Measurements from ENCODE around the gene HIBCH.
"Not testable (repeated sequence)": the region's sequence is repeated elsewhere in the genome, so short reads cannot be mapped to it uniquely, and the experiment has no call there.

Gene HIBCH

DNA sequence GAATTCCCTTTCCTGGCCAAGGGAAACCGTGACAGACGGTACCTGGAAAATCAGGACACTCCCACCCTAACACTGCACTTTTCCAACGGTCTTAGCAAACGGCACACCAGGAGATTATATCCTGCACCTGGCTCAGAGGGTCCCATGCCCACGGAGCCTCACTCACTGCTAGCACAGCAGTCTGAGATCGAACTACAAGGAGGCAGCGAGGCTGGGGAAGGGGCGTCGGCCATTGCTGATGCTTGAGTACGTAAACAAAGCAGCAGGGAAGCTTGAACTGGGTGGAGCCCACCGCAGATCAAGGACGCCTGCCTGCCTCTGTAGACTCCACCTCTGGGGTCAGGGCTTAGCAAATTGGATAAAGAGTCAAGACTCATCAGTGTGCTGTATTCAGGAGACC, 95.6 kb downstream of the HIBCH start:
- not testable (repeated sequence) for DNase-seq

DNA sequence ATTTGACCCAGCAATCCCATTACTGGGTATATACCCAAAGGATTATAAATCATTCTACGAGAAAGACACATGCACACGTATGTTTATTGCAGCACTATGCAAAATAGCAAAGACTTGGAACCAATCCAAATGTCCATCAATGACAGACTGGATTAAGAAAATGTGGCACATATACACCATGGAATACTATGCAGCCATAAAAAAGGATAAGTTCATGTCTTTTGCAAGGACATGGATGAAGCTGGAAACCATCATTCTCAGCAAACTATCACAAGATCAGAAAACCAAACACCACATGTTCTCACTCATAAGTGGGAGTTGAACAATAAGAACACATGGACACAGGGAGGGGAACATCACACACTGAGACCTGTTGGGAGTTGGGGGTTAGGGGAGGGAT, 96.9 kb downstream of the HIBCH start:
- DNase-seq: not testable (repeated sequence)

DNA sequence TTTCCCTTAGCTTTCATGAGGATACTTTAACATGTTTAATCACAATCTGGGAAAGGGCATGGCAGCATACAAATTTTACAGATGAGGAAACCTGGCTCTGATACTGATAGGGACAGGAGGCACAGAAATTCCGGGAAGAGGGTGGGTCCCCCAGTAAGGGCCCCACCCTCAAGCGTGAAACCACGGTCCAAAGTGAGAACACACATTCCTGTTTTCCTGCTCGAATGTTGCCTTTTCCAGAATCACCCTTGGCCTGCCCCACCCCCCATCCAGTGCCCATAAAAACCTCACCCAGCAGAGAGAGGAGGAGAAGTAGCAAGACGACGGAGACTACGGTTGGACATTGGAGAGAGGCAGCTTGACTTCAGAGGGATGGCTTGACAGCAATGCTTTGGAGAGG, 98.2 kb downstream of the HIBCH start:
- DNase-seq: no peak

DNA sequence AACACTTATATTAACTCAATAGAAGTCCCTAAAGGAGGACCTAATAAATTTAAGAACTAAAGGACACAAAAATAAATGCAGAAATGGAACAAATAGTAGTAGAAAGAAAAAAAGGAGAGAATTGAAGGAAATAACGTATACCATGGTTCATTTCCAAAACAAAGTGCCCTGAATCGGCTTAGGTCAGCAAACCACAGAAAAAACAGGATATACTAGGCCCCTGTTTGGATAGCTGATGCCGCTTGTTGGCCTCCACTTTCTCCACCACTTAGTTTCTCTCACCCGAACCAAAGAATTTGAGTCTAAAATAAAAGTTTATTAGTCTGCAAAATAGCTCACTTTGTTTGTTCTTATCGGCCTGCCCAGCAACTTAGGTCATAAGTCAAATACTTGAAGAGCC, 100.4 kb downstream of the HIBCH start:
- DNase-seq: no peak

DNA sequence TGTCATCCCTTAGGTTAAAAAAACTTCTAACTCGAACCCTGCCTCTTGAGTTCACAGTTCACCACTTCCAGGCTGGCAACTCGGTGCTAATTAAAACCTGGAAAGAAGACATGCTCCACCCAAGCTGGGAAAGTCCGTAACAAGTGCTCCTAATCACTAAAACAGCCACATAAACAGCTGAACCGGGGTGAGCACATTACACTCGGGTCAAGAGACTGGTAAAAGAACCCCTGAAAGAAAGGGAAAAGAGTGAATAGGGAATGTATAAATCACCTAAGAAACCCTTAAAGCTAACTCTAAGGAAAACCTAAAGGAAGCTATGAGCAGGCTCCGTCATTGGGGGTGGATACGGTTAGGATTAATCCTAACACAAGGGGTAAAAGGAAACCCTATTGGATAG, 102.0 kb downstream of the HIBCH start:
- no peak for DNase-seq

DNA sequence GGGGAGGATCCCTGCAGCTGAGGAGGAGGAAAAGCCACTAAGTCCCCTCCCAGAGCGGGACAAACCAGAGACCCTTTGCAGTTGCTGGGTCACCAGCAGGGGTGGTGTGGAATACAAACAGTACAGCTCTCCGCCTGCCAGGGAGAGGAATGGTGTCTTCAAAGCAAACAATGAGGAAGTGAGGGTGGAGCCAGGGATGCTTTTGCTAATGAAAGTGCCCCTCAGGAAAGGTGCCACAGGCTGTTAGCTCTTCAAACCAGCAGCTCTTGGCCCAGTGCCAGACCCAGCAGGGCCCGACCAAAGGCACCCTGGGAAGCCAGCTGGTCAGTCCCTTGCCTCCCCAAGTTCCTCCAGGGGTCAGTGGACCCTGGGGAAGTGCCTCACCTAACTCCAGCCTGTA, 102.8 kb downstream of the HIBCH start:
- no peak for DNase-seq

DNA sequence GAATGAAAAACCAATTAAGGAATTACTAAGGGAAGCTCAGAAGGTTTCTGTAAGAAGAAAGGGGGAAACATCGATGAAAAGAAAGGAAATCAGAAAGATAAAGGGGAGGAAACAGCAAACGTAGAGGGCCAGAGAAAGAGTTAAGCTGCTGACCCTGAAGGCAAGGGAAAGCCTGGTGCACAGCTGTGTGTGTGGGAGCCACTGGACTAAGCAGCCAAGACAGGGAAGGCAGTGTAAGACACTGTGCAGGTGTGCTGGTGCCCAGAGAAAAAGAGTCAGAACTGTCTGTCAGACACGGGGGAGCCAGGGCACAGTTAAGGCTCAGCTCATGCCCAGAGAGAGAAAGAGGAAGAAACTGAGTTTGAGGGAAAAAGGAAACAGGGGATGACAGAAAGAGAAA, 104.0 kb downstream of the HIBCH start:
- no peak for DNase-seq

DNA sequence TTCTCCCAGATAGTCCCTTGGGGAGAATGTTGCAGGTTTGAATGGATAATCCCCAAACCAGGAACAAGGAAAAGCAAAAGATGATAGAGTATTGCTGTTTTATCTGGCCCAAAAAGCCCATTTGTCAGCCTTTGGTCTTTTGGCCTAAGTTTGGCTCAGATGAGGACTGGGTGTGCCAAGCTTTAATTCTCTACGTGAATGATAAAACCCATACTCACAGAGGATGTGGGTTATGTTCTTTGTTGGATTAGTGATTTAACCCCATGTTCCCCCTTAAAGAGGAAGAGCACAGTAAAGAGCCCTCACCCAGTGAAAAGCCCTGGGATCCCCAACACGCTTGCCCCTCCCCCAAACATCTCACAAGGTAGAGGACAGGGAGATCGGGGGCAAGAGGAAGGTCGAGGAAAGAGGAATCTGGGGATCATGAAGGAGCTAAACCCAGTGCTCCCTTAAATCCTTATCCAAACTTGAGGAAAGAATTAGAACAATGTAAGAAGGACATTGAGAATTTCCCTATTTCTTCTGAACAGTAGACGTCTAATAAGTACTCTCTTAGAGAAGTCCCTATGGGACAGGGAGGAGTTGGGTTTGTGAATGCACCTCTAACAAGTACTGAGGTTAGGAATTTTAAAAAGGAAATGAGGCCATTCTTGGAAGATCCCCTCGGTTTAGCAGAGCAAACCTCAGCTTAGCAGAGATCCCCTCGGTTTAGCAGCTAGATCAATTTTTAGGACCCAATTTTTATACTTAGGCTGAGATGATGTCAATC, 105.0 kb downstream of the HIBCH start:
- no peak for DNase-seq

DNA sequence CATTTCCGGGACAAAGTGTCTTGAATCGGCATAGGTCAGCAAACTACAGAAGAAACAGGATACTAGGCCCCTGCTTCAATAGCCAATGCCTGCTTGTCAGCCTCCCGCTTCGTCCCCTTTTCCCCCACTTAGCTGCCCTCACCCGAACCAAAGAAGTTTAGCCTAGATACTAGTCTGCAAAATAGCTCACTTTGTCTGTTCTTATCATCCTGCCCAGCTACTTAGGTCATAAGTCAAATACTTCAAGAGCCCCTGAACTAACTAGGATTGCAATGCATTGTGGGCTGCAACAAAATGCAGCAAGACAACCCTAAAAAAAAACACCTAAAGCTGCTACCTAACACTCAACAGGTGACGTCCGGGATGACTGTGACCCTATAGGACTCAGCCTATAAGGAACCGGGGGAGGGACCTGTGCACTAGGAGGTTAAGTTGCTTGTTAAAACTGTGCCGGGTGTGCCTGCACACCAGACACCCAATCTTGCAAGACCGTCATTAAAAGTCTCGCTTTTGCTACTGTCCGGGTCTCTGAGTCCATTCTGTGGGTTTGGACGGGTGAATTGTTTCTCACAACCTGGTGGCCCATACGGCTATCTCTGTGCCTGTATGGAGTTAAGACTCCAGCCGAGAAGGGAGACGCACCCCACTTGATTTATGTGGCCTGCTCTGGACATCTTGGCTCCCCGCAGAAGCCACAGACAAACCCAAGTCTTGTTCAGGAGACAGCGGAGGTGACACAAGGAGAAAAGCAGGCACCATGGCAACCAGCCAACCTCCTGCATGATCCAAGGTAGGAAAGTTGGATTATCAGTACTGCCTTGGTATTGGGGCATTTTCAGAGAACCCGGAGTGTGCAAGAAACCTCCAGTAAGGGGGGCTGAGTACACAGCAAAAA, 105.9 kb downstream of the HIBCH start:
- DNase-seq: no peak

DNA sequence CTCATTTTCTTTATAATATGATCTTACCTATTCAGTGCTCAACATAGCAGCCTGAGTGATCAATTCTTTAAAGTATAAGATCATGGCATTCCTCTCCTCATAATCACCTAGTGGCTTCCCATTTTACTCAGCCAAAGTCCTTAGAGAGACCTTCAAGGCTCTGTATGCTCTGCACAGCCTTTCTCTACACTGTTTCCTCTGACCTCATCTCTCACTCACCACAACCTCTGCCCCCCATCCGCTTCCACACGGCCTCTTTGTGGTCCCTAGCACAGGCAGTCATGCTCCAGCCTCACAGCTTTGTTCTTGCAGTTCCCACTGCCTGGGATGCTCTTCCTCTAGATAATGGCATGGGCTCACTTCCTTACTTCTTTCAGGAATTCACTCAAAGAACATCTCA, 109.2 kb downstream of the HIBCH start:
- no peak for DNase-seq

DNA sequence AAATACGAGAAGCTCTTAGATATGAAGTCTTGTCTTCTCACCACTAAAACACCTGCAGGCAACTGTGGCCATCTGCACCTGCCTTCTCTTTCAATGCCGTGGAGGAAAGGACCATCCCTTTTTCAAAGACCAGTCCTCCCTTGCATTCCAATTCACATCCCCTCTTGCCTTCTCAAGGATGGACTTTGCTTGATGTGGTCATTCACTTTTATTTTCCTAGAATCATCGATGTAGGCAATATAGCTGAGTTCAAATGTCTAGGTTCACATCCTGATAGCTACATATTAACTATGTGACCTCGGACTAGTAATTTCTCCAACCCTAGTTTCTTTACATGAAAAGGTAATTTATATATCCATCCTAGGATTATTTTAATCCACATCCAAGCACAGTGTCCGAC, 110.1 kb downstream of the HIBCH start:
- no peak for DNase-seq

DNA sequence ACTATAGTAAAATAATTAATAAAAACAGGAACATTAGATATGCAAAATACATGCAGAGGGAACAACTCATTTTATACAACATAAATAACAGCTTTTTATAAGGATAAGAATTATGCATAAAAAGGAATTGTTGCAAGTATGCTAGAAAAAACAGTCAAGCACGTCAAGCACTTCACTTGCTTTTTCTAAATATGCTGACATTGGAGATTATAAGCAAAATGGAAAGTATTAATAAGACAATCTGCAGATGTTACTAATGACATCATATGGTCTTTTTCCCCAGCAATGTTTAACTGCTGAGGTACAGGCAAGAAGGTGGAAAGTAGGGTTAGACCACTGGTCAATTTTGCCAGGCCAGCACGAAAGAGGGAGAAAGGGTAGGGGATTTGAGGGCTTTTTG, 111.7 kb downstream of the HIBCH start:
- no peak for DNase-seq

DNA sequence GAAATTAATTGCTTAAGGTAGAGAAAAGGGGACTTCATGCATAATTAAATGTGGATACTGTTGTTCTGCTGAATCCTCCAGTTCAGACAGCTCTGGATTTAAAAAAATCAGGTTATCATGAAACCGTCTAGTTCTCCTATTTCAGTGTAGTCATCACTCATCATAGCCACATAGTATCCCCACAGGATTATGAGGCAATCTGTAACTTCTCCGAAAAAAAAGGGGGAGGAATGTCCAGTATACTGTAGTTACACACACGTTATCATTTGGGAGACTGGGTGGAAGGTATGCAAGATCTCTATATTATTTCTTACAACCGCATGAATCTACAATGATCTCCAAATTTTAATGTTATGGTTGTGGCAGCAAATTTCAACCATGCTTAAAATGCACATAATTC, 114.0 kb downstream of the HIBCH start:
- no peak for DNase-seq

DNA sequence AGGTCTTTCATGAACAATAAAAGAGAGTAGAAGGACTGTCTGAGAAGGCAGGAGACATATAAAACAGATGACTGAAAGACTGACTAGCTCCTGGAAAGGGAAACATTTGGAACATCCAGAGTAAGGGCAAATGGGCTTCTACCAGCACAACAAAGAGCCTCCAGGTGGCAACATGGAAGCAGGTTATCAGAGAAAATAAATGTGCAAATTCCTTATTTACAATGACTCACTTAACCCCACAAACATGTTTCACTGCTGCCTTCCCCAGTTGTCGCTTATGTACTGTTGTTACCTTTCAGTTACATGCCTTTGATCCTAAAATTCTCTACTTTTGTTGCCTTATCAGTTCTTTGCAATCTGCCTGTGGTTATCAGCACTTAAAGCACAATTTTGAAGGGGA, 117.0 kb downstream of the HIBCH start:
- DNase-seq: no peak

DNA sequence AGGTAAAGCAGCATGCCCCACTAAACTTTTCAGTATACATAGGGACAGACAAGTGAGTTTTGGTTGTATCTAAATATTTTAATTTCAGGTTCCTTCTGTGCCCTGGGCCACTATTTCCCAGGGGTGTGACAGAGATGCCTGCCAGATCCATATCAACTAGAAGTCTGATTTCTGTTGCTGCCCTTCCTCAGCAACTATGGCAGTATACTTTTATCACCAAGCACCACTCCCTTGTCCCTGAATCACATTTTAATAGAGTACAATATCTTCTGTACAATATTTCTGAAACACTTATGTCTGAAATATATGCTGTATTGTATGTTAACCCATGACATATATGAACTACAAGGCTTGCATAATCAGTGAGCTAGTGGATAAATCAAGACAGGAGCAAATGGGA, 117.6 kb downstream of the HIBCH start:
- no peak for DNase-seq

DNA sequence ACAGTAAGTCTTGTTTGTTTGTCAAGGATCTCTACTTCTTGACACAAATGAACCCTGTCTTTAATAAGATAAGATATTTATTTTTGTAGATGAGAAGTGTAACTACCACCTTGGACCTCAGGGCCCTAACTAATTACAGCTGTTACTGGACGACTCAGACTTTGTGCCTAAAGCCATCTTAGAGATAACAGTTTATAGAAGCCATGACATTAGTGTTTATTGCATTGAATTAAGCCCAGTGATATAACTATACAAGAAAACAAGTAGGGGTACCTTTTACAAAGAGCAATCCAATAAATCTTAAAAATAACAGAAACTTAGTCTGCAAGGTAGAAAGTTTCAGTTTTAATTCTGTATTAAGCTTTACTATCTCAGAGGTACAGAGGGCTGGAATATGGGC, 119.0 kb downstream of the HIBCH start:
- DNase-seq: no peak

DNA sequence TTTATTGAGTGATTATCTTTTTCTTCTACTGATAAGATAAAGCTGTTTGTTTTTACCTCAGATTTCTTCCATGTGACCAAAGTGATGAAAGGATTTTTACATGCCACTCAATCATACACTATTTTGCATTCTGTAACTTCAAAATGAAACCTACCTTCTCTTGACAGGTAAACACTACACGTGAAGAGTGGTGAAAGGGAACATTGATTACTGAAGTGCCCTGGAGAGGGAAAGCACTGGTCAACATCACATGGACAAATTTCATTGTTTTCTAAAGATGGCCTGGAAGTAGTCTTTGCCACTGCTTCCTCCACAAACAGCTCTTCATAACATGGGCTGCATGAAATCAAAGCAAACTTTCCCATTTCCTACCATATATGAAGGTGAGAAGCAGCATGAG, 120.1 kb downstream of the HIBCH start:
- DNase-seq: no peak

DNA sequence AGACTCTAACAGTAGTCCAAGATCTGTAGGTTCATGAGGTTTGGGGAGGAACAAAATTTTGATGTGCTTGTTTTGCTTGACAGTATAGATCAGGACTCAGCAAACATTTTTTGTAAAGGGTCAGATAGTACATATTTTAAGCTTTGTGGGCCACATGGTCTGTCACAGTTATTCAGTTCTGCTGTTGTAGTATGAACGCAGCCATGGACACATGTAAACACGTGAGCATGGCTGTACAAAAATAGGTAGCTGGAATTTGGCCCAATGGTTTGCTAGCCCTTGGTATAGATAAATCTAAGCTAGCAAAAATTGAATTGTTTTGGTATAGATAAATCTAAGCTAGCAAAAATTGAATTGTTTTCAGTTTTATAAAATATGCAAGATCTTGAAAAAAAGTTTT, 120.5 kb downstream of the HIBCH start:
- no peak for DNase-seq

DNA sequence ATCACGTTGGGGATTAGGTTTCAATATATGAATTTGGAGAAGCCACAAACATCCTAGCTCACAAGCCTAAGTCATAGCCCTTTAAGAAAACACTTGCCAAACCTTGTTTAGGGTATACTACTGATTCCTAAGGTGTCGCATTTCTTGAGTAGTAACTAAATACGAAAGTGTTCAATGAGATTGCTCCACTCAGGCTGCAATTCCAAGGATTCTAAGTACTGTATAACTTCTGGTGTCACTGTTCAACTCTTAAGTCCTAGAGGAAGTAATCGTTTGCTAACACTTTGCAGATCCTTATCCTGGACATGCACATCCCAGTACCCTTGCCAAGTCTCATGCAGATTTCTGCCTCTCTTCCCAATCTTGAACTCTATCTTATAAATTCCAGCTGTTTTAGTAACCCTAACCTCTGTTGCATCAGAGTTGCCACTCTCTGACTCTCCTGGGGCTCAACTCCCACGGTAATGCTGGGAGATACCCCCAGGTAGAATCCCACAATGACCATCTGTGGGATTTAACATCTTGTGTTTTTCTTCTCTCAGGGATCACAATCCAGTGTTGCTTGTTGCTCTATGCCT, 122.4 kb downstream of the HIBCH start:
- no peak for DNase-seq

DNA sequence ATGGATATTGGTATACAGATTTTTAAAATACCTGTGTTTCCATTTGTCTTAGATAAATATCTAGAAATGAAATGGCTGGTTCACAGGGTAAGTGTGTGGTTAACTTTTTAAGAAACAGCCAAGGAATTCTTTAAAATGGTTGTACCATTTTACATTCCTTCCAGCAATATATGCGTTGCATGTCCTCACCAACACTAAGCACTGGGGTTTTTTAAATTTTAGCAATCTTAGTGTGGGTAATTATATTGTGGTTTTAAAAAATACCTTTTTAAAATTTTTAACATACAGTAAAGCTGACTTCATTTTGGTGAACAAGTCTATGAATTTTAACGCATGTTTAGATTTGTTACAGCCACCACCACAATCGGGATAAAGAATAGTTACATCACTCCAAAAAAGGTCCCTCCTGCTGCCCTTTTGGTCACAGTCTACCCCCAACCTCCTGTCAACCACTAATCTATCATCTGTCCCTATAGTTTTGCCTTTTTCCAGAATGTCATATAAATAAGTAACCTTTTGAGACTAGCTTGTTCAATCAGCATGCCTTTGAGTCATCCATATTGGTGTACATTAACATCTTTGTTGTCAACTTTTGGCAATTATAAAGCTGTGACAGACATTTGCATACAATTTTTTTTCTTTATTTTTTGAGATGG, 129.0 kb downstream of the HIBCH start:
- DNase-seq: no peak

DNA sequence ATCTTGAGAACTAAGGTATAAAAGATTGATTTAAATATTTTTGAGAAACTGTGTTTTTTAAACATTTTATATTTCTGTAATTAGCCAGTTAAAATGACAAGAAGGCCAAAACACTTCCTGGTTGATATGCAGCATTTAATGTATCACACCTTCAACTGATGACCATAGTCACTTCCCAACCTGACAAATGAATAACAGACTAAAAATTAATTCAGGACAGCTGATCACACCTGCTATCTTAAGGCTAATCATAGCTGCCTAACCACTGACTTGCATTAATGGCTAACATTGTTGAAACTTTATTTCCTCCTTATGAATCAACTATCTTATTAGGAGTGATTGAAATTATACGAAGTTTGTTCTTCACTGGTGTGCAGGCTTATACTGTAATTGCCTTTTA, 131.3 kb downstream of the HIBCH start:
- DNase-seq: no peak

DNA sequence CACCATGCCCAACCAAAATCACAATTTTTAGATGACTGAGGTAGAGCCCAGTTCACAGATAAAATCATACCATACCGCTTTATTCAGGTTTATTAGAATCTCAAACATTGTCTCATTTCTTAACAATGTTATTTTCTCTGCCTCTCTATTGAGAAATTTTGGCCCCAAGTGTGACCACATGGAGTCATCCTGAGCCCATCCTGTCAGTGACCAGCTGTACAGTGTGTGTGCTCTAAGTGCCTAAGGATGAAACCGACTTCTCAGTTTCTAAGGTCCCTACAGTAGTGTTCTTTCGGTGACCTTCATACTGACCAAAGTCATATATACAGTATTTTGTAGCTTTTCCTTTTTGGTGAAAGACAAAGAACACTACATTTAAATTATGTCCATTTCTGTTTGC, 133.4 kb downstream of the HIBCH start:
- no peak for DNase-seq

DNA sequence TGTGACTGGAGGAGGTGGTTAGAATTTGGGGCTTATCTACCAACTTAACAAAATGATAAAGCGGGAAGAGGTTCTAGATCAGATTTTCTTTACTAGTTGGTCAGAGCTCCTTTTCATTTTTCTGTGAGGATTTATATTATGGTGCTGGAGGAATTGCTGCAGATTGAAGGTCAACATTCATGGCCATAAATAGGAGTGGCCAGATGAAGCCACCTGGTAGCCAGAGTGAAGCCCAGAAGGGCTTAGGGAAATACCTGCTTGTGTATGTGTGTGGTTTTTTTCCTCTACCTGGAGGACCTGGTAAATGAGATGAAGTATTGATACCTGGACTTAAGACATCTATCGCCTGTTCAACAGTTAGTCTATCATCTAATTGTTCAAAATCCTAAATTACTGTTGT, 134.2 kb downstream of the HIBCH start:
- DNase-seq: no peak

DNA sequence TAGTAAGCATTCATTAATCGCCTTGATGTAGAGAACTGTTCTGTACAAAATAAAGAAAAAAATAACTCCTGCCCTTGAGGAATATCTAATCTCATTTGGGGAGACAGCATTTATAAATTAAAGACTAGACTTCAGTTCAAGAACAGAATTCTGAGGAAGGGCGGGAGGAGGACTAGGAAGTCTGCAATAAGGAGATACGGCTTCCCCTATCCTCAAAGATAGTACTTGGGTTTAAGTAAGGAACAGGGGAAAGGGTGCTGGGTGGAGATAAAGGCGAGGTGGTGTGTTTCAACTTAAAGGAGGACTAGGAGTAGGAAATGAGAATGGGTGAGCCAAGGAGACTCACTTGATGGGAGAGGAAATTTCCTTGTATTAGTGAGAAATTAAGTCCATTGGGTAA, 135.2 kb downstream of the HIBCH start:
- no peak for DNase-seq

Data from activated CD4-positive, CD25-positive, alpha-beta regulatory T cell (primary cell).